HG02798 (cell line): Measurements from ENCODE around the gene STEEP1.
A peak's percentile ranks its signal among the peaks of the same experiment; 100 is the strongest.
"Not testable (repeated sequence)": the region's sequence is repeated elsewhere in the genome, so short reads cannot be mapped to it uniquely, and the experiment has no call there.

Source experiments
- ATAC-seq: cut with Tn5 transposase; IDR thresholded peaks from one replicate; pipeline ENCODE4 v1.9.1; 2021; ENCODE audit warnings: mild to moderate bottlenecking; ENCODE audit not compliant: unreplicated experiment, poor library complexity

The STEEP1 gene

DNA sequence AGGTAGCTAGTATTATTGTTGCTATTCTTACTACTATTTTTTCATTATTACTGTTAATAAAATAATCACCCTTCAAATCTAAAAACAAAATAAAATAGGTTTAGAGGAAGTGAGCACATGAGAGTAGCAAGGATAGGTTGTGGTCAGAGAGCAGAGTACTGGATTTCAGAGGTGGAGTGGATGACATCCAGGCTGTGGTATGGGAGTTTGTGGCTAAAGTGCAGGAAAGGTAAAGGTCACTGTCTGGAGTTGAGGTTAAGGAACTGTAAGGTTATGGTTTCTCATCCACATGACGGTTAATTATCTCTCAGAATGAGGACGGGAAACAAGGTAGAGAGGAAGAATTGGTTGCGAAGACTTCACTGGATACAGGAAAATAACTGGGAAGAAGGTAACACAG is 27.7 kb downstream of the STEEP1 start:
- no peak for ATAC-seq

DNA sequence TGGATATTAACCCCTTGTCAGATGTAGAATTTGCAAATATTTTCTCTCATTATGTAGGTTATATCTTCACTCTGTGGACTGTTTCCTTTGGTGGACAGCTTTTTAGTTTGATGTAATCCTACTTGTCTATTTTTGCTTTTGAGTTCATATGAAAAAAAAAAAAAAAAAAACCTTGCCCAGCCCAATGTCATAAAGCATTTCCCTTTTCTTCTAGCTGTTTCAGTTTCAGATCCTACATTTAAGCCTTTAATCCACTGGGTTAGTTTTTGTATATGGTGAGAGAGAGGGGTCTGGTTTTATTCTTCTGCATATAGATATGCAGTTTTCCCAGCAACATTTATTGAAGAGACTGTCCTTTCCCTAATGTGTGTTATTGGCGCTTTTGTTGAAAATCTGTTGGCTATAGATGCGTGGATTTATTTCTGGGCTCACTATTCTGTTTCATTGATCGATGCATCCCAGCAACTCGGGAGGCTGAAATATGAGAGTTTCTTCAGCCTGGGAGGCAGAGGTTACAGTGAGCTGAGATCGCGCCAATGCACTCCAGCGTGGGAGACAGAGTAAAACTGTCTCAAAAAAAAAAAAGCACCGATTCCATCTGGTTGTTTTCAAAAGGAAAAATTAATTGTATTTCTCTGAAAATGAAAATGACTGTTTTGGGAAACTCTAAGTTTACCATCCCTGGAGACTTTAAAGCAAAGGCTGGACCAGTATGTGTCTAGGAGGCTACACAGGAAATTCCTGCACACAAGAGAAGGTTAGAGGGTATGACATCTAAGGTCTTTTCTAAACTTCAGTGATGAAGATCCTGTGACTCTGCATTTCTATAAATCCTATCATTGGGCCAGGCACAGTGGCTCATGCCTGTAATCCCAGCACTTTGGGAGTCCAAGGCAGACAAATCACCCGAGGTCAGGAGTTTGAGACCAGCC is 35.6 kb downstream of the STEEP1 start:
- no peak for ATAC-seq

DNA sequence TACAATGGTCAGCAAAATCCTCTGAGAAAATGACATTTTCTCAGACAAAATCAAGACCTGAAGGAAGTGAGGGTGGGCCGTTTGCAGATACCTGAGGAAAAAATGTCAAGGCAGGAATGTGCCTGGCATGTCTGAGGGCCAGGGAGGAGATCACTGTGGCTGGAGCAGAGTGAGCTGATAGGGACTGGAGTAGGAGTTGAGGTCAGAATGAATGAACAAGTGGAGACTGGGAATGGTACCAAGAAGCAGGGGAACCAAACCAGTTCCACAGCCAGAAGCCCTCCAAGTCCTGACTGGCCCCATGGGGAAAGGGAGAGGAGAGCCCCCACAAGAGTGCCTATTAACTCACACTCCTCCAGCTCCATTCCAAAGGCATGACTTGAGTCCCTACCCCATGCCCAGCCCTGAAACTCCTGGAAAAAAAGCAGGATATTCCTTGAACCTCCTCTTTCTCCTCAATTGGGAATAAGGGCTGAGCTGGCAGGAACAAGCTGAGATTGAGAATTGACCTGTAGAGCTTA is 41.5 kb downstream of the STEEP1 start:
- no peak for ATAC-seq

DNA sequence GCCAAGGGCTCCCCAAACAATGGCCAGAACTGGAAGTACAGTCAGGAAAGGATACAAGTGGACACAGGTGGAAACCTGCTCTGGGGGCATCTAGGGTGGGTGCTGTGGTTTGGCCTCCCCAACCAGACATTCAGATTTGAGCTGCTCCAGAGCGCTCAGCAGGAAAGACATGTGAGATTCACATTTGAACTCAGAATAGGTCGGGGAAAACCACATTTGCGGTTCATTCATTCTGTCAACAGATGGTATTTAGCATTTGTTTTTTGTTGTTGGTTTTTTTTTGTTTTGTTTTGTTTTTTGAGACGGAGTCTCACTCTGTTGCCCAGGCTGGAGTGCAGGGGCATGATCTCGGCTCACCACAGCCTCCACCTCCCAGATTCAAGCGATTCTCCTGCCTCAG is 44.0 kb downstream of the STEEP1 start:
- ATAC-seq = no peak

DNA sequence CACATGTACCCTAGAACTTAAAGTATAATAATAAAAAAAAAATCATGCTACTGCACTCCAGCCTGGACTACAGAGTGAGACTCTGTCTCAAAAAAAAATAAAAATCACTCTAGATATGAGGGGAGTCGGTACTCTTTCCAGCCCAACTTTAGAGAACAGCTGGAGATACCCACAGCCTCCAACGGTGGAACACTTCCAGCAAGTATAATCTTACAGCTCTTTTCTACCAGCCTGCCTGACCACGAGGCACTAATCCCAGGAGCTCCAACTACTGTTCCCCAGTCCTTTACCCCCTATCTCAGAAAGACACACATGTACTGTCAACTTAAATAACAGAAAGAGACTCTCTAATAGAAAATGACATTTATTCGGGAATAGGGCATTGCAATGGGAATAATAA is 46.8 kb downstream of the STEEP1 start:
- no peak for ATAC-seq

DNA sequence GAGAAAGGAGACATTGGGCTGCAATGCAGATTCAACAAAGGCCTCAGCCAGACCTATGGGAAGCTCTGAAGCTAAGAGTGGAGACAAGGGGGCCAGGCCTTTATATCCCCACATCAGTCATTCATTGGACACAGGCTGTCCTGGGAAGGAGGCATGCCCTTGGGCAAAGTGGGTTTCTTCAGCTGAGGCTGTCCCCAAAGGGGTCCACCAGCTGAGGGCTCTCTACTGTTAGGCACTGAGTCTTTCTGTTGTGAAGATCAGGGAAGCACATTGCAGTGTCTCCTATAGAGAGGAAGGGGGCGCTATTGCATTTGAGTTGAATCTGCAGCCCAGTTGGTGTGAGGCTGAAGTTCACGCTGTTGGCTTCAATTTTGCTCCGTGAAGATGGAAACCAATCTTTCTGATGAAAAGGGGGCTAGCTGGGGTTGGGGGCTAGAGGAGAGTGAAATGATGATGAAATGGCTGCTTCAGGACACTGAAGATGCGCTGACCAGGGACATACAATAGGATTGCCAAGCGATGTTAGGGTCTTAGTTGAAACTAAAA is 49.0 kb downstream of the STEEP1 start:
- ATAC-seq = peak; percentile 72

DNA sequence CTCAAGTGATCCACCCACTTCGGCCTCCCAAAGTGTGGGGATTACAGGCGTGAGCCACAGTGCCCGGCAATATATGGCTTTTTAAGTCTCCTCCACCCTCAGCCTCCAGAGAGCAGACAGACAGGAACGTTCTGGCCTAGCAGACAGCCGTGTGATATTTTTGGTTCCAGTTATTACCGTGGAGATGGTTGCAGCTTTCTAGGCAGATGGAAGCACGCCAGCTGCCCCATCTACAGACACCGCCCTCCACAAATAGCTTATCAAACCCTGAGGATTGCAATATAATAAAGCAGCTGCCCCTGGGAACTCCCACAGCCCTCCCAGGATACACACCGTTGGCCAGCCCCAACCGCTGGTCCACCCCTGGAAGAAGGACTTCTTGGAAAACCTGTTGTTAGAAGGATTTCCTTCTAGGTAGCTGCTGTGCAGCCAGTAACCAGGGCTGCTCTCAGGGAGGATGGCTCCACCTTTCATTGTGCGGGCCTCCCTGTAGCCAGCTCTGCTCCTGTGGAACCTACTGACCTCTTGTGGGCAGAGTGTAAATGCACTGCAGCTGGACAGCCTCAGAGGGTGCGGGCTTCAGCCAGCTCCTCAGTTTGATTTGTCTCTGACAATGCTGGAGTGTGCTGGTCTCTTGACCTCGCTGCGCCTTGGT is 52.9 kb downstream of the STEEP1 start:
- ATAC-seq = peak; percentile 78

DNA sequence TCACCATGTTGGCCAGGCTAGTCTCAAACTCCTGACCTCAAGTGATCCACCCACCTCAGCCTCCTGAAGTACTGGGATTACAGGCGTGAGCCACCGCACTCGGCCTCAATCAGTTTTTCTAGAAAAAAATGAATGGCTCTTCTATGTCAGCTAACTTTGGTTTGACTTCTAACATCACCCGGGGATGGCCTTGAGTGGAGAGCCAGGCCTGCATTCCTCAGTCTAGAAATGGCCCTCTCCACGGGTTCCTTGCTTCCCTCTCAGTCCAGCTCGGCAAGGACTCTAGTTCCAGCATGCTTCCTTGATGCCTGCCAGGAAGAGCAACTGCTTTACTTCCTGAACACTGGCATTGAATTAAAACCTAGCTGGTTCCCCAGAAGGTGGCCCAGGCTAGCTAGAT is 58.0 kb downstream of the STEEP1 start:
- no peak for ATAC-seq

DNA sequence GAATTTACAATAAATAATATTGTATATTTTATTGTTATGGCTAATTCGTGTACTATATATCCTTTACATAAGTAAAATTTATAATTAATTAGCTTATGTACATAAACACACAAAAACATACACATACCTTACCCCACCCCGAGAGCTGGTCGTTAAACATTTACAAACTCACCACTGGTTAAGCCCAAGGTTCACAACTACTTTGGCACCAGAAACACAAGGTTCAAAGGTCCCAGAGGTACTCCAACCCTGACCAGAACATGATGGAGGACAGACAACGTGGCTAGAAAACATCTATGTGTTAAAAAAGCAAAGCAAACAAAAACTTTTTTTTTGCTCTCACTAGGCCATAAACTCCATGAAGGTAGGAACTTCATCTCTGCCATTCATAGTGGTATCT is 59.3 kb downstream of the STEEP1 start:
- ATAC-seq = no peak

DNA sequence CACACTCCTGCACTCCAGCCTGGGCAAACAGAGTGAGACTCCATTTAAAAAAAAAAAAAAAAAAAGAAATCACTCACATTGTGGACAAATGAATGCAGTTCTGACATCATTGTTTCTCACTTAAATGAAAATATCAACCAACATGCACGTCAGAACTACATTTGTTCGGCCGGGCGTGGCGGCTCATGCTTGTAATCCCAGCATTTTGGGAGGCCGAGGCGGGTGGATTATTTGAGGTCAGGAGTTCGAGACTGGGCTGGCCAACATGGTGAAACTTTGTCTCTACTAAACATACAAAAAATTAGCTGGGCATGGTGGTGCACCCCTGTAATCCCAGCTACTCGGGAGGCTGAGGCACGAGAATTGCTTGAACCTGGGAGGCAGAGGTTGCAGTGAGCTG is 60.1 kb downstream of the STEEP1 start:
- ATAC-seq = not testable (repeated sequence)

DNA sequence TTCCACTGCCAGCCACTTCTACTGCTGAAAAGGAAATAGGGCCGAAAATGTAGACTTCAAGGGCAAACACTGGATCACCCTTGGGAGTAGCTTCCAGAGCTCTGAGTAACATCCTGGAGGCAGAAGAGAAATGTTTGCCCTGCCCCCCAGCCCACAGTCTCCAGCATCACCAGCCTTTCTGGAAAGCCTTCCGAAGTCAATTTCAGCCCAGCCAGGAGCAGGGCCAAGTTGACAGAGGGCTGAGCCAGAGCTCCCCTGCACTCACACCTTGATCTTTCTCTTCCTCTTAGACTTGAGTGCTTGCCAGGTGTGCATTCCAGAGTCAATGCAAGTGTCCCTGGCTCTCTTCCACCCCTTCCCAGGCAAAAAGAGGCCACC is 61.7 kb downstream of the STEEP1 start:
- ATAC-seq = no peak

DNA sequence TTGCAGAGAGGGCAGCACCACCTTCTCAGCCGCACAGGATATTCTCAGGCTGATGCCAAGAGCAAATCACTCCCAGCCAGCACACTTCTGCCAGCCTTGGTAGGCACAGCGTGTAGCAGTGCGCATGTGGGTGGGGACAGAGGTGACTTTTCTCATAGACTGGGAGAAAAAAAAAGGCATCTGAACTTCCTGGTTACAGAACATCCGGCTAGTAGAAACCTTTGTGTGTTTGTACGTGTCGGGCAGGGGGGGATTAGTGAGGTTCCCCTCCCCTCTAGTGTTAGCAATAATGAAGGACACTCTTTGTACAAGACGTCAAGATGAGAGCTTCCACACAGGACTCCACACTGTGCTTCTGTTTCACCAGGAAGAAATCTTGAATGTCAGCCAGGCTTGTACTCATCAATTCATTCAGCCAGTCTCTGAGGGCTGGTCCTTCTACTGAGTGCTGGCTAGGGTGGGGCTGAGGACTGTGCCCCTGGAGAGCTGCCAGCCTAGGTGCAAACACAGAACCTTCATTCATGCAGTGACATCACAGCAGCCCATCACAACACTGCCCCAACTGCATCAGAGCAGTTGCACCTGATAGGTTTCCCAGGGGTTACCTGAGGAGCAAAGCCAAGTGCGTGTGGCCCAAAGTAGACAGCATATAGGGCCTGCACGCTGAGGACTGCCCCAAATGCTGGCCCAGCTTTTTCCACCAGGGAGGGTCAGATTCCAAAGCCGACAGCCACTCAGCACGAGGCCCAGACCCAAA is 62.3 kb downstream of the STEEP1 start:
- ATAC-seq = no peak

DNA sequence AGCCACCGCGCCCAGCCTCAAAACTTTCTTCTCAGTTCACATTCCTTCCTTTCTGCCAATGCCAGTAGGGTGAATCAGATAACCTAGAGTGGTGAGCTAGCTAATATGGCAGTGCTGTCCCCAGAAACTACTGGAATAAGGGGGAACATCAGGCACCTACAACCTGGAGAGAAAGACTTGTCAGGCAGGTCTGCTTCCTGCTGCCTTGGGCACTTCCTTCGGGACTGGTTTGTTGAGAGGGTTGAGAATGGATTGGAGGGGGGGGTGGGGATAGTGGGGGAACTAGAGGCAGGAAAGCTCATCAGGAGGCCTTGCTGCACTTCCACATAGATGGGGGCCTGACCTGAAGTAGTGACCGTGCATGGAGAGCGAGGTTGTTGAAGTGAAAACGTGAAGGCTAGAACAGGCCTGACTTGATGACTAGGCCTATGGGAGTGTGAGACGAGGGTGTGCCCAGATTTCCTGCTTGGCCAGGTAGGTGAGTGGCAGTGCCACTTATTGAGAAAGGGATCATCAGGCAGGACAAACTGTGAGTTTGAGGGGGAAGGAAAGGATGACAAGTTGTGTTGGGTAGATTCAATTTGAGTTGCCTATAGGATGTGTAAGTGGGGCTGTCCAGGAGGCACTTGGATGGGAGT is 63.6 kb downstream of the STEEP1 start:
- ATAC-seq = no peak

DNA sequence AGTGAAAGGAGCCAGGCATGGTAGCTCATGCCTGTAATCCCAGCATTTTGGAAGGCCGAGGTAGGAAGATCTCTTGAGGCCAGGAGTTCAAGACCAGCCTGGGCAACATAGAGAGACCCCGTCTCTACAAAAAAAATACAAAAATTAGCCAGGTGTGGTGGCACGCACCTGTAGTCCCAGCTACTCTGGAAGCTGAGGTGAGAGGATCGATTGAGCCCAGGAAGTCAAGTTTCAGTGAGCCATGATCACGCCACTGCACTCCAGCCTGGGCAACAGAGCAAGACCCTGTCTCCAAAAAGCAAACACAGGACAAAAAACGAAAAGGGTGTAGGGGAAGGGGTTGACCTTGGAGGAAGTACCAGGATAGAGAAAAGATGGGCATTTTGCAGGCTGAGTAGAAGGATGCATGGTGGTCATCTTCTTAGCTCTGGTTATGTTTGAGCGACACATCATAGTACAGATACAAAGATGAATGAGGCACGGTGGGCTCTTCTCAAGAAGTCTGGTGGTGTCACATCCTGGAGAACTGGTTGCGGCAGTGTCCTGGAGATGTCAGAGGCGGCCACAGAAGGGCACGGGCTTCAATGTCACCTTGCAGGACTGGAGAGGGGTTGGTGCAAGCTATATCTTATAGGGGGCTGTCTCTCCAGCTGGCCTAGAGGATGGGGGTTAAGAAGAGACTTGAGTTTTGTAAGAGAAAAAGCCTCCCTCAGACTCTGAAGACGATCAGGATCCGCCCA is 65.0 kb downstream of the STEEP1 start:
- ATAC-seq = no peak

DNA sequence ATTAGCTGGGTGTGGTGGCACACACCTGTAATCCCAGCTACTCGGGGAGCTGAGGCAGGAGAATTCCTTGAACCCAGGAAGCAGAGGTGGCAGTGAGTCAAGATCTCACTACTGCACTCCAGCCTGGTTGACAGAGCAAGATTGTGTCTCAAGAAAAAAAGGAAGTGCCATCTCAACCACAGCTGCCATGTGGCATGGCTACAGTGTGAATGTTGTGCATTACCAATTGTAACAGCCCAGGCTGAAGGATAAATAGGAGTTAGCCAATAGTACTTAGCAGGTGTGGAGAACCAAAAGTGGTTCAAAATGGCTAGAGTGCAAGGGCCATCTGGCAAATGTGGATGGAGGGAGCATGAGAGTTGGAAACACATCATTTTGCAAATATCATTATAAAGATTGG is 68.0 kb downstream of the STEEP1 start:
- ATAC-seq = no peak

DNA sequence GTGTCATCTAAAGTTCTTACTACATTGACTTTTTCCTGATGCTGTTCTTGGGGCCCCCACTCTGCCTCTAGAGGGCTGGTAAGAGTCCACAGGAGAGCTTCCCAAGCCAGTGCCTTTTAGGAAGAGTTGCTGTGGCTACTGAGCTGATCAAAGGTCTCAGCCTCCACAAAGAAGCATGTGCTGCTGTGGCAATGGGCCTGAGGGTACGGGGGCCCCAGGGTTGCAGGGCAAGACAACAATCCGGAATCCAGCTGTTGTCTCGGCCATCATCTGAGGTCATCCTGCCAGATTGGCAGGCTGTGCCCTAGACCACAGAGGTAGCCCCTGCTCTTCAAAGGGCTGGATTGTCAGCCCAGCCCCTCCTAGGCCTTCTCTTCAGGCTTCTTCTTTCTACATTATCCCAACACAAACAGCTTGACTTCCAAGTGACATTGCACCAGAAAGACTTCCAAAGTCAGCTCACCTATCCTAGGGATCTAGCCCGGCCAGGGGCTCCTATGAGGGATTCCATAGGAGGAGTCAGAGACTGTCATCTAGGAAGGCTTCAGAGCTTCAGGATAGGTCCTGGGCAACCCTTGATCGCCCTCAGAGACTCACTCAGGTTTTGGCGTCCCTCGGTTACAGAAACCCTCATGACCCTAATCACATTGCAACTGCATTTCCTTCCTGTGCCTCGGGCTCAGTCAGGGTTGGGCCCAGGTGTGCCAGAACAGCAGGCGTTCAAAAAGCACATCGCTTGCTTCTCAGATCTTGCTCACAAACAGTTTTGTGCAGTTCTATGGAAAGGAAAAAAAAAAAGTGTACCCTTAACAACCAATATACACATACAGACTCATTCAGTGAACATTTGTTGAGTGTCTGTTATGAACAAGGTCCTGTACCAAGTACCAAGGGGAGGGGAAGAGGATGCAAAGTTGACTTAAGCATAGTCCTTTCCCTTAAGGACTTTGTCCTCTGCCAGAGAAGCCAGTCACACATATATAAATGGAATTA is 69.2 kb downstream of the STEEP1 start:
- no peak for ATAC-seq

DNA sequence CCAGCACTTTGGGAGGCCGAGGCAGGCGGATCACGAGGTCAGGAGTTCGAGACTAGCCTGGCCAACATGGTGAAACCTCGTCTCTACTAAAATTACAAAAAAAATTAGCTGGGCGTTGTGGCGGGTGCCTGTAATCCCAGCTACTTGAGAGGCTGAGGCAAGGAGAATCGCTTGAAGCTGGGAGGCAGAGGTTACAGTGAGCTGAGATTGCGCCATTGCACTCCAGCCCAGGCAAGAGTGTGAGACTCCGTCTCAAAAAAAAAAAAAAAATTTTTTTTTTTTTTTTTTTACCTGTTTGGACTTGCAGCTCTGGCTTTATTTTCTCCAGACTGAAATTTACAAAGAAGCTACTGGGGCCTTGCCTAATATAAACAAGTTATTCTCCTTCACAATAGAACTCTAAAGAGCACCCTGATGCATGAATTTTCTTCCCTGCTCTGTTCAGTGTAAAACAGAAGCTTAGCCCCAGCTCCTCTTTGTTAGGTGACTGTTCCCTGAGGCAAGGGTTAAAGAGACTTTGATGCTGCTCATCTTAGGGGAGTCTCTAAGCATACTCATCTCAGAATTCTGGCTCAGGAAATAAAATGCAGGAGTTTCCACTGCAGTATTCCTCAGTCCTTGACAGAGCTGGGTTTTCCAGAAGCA is 71.2 kb downstream of the STEEP1 start:
- ATAC-seq = not testable (repeated sequence)

DNA sequence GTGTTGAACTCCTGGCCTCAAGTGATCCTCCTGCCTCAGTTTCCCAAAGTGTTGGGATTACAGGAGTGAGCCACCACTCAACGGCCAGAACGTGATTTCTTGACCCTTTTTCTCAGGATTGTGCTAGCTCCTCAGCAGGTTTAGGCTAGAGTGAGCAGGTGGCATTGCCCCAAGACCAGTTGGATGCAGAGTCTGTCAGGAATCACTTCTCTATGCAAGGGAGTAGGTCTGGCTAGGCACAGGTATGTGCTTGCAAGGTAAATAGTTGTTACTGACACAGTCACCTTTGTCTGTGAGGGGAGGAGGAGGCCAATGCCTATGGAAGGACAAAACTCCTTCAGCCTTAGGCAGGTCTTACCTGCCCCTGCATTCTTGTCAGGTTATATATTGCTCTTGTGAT is 72.7 kb downstream of the STEEP1 start:
- no peak for ATAC-seq
